Esophagus muscularis mucosa (tissue), 4 donors: ENCODE results near the gene DSCAM. TPM values are rescaled to one million over a fixed set of nuclear protein-coding genes. Genes with fewer than 3 reads are reported as not detected.
"Not testable (repeated sequence)": the region's sequence is repeated elsewhere in the genome, so short reads cannot be mapped to it uniquely, and the experiment has no call there.

Experiments
- DNase-seq: peaks from one replicate; pipeline ENCODE4 v3.0.0-alpha.2; 2017; ENCODE audit errors: extremely low spot score
- H3K27ac ChIP-seq, 4 donors: fragments of 200-600 bp; sonication (generic); replicated peaks in 1 of 4; 1 replicate in 3 of 4; 2 replicates in 1 of 4; pipeline ENCODE4 v1.5.1; 2016 to 2019; ENCODE audit warnings: mild to moderate bottlenecking in 1 of 4
- H3K27me3 ChIP-seq, 4 donors: fragments of 200-600 bp; sonication (generic); one replicate each; pipeline versions ENCODE4 v1.5.1 to v1.6.0; 2016 to 2019
- H3K36me3 ChIP-seq, 4 donors: fragments of 200-600 bp; sonication (generic); one replicate each; pipeline ENCODE4 v1.5.1; 2016 to 2019
- H3K4me1 ChIP-seq, 4 donors: fragments of 200-600 bp; sonication (generic); one replicate each; pipeline ENCODE4 v1.5.1; 2016 to 2019
- H3K4me3 ChIP-seq, 4 donors: fragments of 200-600 bp; sonication (generic); 1 replicate in 2 of 4; 2 replicates in 2 of 4; pipeline ENCODE4 v1.5.1; 2016 to 2019; ENCODE audit warnings: mild to moderate bottlenecking in 4 of 4, moderate library complexity in 1 of 4
- H3K9me3 ChIP-seq, 4 donors: fragments of 200-600 bp; sonication (generic); 1 replicate in 3 of 4; 2 replicates in 1 of 4; pipeline ENCODE4 v1.5.1; 2016 to 2019
- EP300 ChIP-seq: sonication (generic); formaldehyde crosslinking; IDR thresholded peaks from one replicate; pipeline ENCODE4 v1.6.1; 2017; ENCODE audit warnings: antibody characterized with exemption
- POLR2A ChIP-seq: fragments of 450-650 bp; IDR thresholded peaks from one replicate; pipeline ENCODE4 v1.6.1; 2017; ENCODE audit warnings: antibody characterized with exemption, moderate library complexity, mild to moderate bottlenecking, low read depth
- POLR2AphosphoS5 ChIP-seq, 2 donors: sonication (generic); formaldehyde crosslinking; IDR thresholded peaks; one replicate each; pipeline ENCODE4 v1.6.1; 2017; ENCODE audit warnings: antibody characterized with exemption in 2 of 2
- WGBS: methylation state at CpG from one replicate; pipeline ENCODE4 v1.1.5; 2018; 5-methylcytosine and 5-hydroxymethylcytosine counted together
- intact Hi-C: fragments of 100-400 bp; cut with DNase I; formaldehyde crosslinking; loops from one replicate; pipeline ENCODE4 v1.15.1; 2023
- total RNA-seq, 4 donors: library from RNA; depleted of rRNA; stranded (reverse); fragments of >200 nt; gene quantifications; one replicate each; pipeline versions ENCODE4 v1.1.0 to v1.2.1, GENCODE V29; 2016
- TF ChIP-seq, protein P1 (sequence below), 3 experiments: fragments of 200-600 bp in 2 of 3; fragments of 450-650 bp in 1 of 3; sonication (generic) in 2 of 3; IDR thresholded peaks; one replicate each; pipeline ENCODE4 v1.5.1; 2017 to 2019; ENCODE audit warnings: antibody characterized with exemption in 3 of 3, mild to moderate bottlenecking in 2 of 3, moderate library complexity in 1 of 3

The DSCAM gene
- total RNA-seq, 4 donors from 2014 or later: 0.06 to 0.42 (median 0.17) TPM; not detected in 1

- intact Hi-C loops: no loop called here
- Histone ChIP-seq H3K4me1 (no peaks in the 10 kb centered on the region), H3K27me3 (no peaks in the 10 kb centered on the region), H3K36me3 (no peaks in the 10 kb centered on the region), H3K27ac (no peak overlapping the region), H3K4me3 (no peak overlapping the region), H3K9me3 (peaks cover 0 to 6% (median 0%) of the 10 kb centered on the region in 4 donors)
- no peak for DNase-seq
- WGBS: 43% methylated on average over 1 of the region's 1 CpG
- TF ChIP-seq POLR2A: no peak
- TF ChIP-seq EP300: no peak
- TF ChIP-seq, protein P1, sequence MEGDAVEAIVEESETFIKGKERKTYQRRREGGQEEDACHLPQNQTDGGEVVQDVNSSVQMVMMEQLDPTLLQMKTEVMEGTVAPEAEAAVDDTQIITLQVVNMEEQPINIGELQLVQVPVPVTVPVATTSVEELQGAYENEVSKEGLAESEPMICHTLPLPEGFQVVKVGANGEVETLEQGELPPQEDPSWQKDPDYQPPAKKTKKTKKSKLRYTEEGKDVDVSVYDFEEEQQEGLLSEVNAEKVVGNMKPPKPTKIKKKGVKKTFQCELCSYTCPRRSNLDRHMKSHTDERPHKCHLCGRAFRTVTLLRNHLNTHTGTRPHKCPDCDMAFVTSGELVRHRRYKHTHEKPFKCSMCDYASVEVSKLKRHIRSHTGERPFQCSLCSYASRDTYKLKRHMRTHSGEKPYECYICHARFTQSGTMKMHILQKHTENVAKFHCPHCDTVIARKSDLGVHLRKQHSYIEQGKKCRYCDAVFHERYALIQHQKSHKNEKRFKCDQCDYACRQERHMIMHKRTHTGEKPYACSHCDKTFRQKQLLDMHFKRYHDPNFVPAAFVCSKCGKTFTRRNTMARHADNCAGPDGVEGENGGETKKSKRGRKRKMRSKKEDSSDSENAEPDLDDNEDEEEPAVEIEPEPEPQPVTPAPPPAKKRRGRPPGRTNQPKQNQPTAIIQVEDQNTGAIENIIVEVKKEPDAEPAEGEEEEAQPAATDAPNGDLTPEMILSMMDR (IDR thresholded peaks at IDR 0.05): no peak
- no peak for TF ChIP-seq POLR2AphosphoS5 (IDR thresholded peaks at IDR 0.05)
Observed at GRCh38 chr21:40324389-40324788, 522.6 kb downstream of the DSCAM start.

- H3K4me1 ChIP-seq, H3K36me3 ChIP-seq, H3K27ac ChIP-seq, DNase-seq, H3K4me3 ChIP-seq, H3K27me3 ChIP-seq, intact Hi-C loops, H3K9me3 ChIP-seq: not testable (repeated sequence)
- 61% methylated on average over 2 of the region's 2 CpGs for WGBS
Observed at GRCh38 chr21:40320718-40321117, 526.2 kb downstream of the DSCAM start.

DNA sequence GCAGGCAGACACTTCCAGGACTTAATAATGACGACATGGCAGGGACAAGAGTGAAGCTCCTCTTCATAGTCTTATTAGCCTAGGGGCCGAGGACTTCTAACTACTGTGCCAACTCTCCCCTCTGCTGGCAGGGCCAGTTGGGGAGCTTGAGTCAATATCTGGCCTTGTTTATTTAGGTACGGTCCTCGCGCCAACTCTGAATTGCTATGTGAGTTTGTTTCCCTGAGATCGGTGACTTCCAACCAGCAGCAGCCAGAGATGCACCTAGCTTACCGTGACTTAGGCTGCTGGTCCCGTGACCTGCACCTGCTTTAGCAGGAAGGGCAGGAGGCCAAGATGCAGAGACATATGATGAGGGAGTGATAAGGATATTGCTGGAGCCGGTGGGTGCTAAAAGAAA lies 528.6 kb downstream of the DSCAM start:
- Histone ChIP-seq H3K36me3 (no peaks in the 10 kb centered on the region), H3K9me3 (no peaks in the 10 kb centered on the region), H3K4me3 (no peak overlapping the region), H3K4me1 (no peaks in the 10 kb centered on the region), H3K27ac (no peak overlapping the region), H3K27me3 (no peaks in the 10 kb centered on the region)
- intact Hi-C loops: no loop called here
- WGBS: 88% methylated on average over 9 of the region's 9 CpGs
- TF ChIP-seq EP300: no peak
- no peak for DNase-seq

DNA sequence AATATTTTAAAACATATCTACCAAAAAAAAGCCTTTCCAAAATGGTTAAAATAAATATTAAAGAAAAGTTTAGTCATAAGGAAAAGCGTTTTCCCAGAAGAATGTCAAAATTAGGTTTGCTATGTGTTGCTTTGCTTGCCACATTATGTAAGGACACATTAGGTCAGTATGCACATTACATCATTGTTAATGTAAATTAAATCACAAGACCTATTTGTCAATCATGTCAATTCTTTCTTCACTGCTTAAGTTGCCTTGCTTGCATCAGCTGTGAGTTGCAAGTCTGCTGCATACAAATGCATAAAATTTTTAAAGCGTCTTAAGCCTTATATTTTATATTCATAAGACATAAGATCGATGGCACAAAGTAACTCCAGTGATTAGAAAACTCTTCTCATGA lies 530.9 kb downstream of the DSCAM start:
- Histone ChIP-seq H3K27me3 (no peaks in the 10 kb centered on the region), H3K4me3 (no peak overlapping the region), H3K27ac (no peak overlapping the region), H3K36me3 (no peaks in the 10 kb centered on the region), H3K4me1 (no peaks in the 10 kb centered on the region), H3K9me3 (no peaks in the 10 kb centered on the region)
- DNase-seq: no peak
- intact Hi-C loops: no loop called here
- 87% methylated on average over 3 of the region's 3 CpGs for WGBS
- TF ChIP-seq EP300 (no peak), POLR2A (no peak), POLR2AphosphoS5 (IDR thresholded peaks at IDR 0.05) (no peak)
- TF ChIP-seq, protein P1 (IDR thresholded peaks at IDR 0.05): no peak

GRCh38 chr21:40315626-40316025 lies 531.3 kb downstream of the DSCAM start:
- Histone ChIP-seq H3K27ac (no peak overlapping the region), H3K4me1 (no peaks in the 10 kb centered on the region), H3K4me3 (no peak overlapping the region), H3K36me3 (no peaks in the 10 kb centered on the region), H3K9me3 (no peaks in the 10 kb centered on the region), H3K27me3 (no peaks in the 10 kb centered on the region)
- intact Hi-C loops: no loop called here
- TF ChIP-seq POLR2A (no peak), POLR2AphosphoS5 (IDR thresholded peaks at IDR 0.05) (no peak), EP300 (no peak)
- TF ChIP-seq, protein P1 (IDR thresholded peaks at IDR 0.05): no peak
- 81% methylated on average over 1 of the region's 1 CpG for WGBS
- DNase-seq: no peak

DNA sequence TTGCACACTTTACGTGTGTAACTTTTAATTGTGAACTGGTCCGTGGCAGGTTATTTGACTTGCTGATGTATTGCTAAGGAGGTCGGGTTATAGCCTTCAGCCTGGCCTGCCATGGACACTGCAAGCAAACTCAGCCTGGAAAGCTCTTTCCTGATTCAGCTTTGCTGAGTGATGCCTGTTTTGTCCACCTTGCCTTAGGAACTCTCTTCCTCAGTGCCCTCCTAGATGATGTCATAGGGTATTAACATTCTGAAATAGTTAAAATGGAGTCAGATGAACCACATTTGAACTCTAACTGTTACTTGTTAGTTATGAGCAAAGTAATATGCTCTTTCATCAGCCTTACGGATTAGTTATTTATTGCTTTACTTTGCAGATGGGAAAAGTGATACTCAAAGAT lies 533.7 kb downstream of the DSCAM start:
- Histone ChIP-seq H3K27me3 (no peaks in the 10 kb centered on the region), H3K27ac (no peak overlapping the region), H3K4me1 (no peaks in the 10 kb centered on the region), H3K9me3 (no peaks in the 10 kb centered on the region), H3K4me3 (no peak overlapping the region), H3K36me3 (no peaks in the 10 kb centered on the region)
- no peak for DNase-seq
- intact Hi-C loops: no loop called here
- WGBS: 84% methylated on average over 4 of the region's 4 CpGs
- TF ChIP-seq POLR2AphosphoS5 (IDR thresholded peaks at IDR 0.05): no peak
- TF ChIP-seq, protein P1 (IDR thresholded peaks at IDR 0.05): no peak
